Endothelial cell of umbilical vein (primary cell): ENCODE results near the gene RHCE. TPM values are rescaled to one million over a fixed set of nuclear protein-coding genes. Genes with fewer than 3 reads are reported as not detected.
"Not testable (repeated sequence)": the region's sequence is repeated elsewhere in the genome, so short reads cannot be mapped to it uniquely, and the experiment has no call there.

Source experiments
- BruUV-seq: library from RNA; stranded (reverse); fragments of 400-500 nt; replicated peaks from 2 replicates; lab custom pipeline; 2021; lab: Mats Ljungman, UMichigan
- CTCF ChIA-PET: fragments of 300-600, 350-600 bp; sonication (Branson Sonifier 250); formaldehyde crosslinking; loops from one replicate; lab custom pipeline; 2021; ENCODE audit warnings: antibody characterized with exemption, inconsistent platforms; lab: Charles Lee
- POLR2A ChIA-PET: fragments of 300-600, 350-600 bp; sonication (Branson Sonifier 250); formaldehyde crosslinking; loops from one replicate; lab custom pipeline; 2021; ENCODE audit warnings: antibody characterized with exemption, inconsistent platforms; lab: Charles Lee
- DNase-seq: peaks from one replicate; pipeline ENCODE4 v3.0.0-alpha.2; 2011; ENCODE audit warnings: low read depth, low spot score
- FAIRE-seq: peaks from 2 replicates; lab custom pipeline; 2011; peaks lifted over from hg19 to GRCh38; lab: Jason Lieb, UNC
- H2AFZ ChIP-seq: 2 replicates; pipeline ENCODE4 v1.6.0; 2012; ENCODE audit warnings: low read depth, low read length, control low read depth, inconsistent platforms
- H3K27ac ChIP-seq: 2 replicates; pipeline ENCODE4 v1.5.1; 2011; ENCODE audit warnings: low read depth, mild to moderate bottlenecking, control low read depth, low read length, moderate library complexity; ENCODE audit not compliant: insufficient read depth
- H3K27me3 ChIP-seq, 2 experiments: 2 replicates each; pipeline versions ENCODE4 v1.6.0 to v1.6.1; 2011; ENCODE audit warnings: low read length in 2 of 2, mixed read lengths in 1 of 2; ENCODE audit not compliant: control insufficient read depth in 2 of 2, insufficient read depth in 2 of 2
- H3K36me3 ChIP-seq, 2 experiments: 2 replicates in 1 of 2; 3 replicates in 1 of 2; pipeline ENCODE4 v1.5.1; 2011; ENCODE audit warnings: low read length in 2 of 2, mild to moderate bottlenecking in 1 of 2, moderate library complexity in 1 of 2; ENCODE audit not compliant: control insufficient read depth in 2 of 2, insufficient read depth in 2 of 2; ENCODE audit errors: extremely low read depth in 1 of 2
- H3K4me1 ChIP-seq: 3 replicates; pipeline ENCODE4 v1.5.1; 2011; ENCODE audit warnings: mild to moderate bottlenecking, low read length; ENCODE audit not compliant: control insufficient read depth, insufficient read depth; ENCODE audit errors: extremely low read depth
- H3K4me2 ChIP-seq: 2 replicates; pipeline ENCODE4 v1.6.1; 2011; ENCODE audit warnings: low read length, control low read depth, mixed read lengths; ENCODE audit not compliant: insufficient read depth
- H3K4me3 ChIP-seq, 3 experiments: fragments of 200-600 bp in 1 of 3; sonication (generic), shearing (Covaris generic) in 1 of 3; replicated peaks in 1 of 3; 2 replicates each; pipeline ENCODE4 v1.5.1; 2011 to 2016; ENCODE audit warnings: control low read depth in 3 of 3, low read length in 3 of 3, mild to moderate bottlenecking in 2 of 3, inconsistent platforms in 1 of 3, low read depth in 1 of 3, moderate library complexity in 1 of 3; ENCODE audit not compliant: insufficient read depth in 1 of 3
- H3K79me2 ChIP-seq: 2 replicates; pipeline ENCODE4 v1.6.0; 2012; ENCODE audit warnings: low read length, inconsistent platforms; ENCODE audit not compliant: control insufficient read depth, insufficient read depth
- H3K9ac ChIP-seq: replicated peaks from 2 replicates; pipeline ENCODE3; 2011; ENCODE audit warnings: low read length, control low read depth; ENCODE audit not compliant: insufficient read depth; ENCODE audit errors: extremely low read depth
- H3K9me1 ChIP-seq: replicated peaks from 3 replicates; pipeline ENCODE4 v1.6.0; 2011; ENCODE audit warnings: mild to moderate bottlenecking, low read length; ENCODE audit not compliant: control insufficient read depth, insufficient read depth; ENCODE audit errors: extremely low read depth
- H3K9me3 ChIP-seq: replicated peaks from 2 replicates; pipeline ENCODE4 v1.5.1; 2012; ENCODE audit warnings: low read length, inconsistent platforms; ENCODE audit not compliant: control insufficient read depth, insufficient read depth
- H4K20me1 ChIP-seq: replicated peaks from 2 replicates; pipeline ENCODE3; 2011; ENCODE audit warnings: mild to moderate bottlenecking, low read length; ENCODE audit not compliant: control insufficient read depth, insufficient read depth; ENCODE audit errors: extremely low read depth
- EZH2 ChIP-seq: IDR thresholded peaks from 2 replicates; pipeline ENCODE4 v1.6.1; 2012; ENCODE audit warnings: borderline replicate concordance, low read depth, mild to moderate bottlenecking, moderate library complexity, low read length, inconsistent platforms; ENCODE audit not compliant: severe bottlenecking
- FOS ChIP-seq: IDR thresholded peaks from 2 replicates; pipeline ENCODE4 v1.6.1; 2011; ENCODE audit warnings: mild to moderate bottlenecking, low read length, moderate library complexity, borderline replicate concordance; ENCODE audit not compliant: insufficient read depth
- GATA2 ChIP-seq: IDR thresholded peaks from 2 replicates; pipeline ENCODE4 v1.7.0; 2011; ENCODE audit warnings: low read depth, mild to moderate bottlenecking, moderate library complexity, mixed read lengths, low read length; ENCODE audit not compliant: insufficient read length, insufficient read depth
- JUN ChIP-seq: IDR thresholded peaks from 2 replicates; pipeline ENCODE4 v1.6.1; 2011; ENCODE audit warnings: borderline replicate concordance, low read depth; ENCODE audit not compliant: insufficient read length, insufficient read depth
- MYC ChIP-seq: IDR thresholded peaks from one replicate; pipeline ENCODE4 v1.6.1; 2011; ENCODE audit warnings: mild to moderate bottlenecking, low read depth, low read length
- POLR2A ChIP-seq: IDR thresholded peaks from 2 replicates; pipeline ENCODE4 v1.6.1; 2012; ENCODE audit warnings: low read depth, mild to moderate bottlenecking, control low read depth, low read length
- POLR2AphosphoS5 ChIP-seq: IDR thresholded peaks from 2 replicates; pipeline ENCODE4 v1.6.1; 2012; ENCODE audit warnings: low read depth, mild to moderate bottlenecking, control low read depth, low read length, moderate library complexity; ENCODE audit not compliant: insufficient read depth
- dilution Hi-C: fragments of 300-500 bp; cut with MboI; formaldehyde crosslinking; loops from one replicate; pipeline ENCODE4 v1.15.0; 2019; ENCODE audit warnings: low sequenced_read_pairs; ENCODE audit not compliant: extremely low pct_ligation_motif_present
- intact Hi-C: fragments of 100-400 bp; cut with micrococcal nuclease; formaldehyde crosslinking; loops from one replicate; pipeline ENCODE4 v1.10.0; 2022
- polyA plus RNA-seq, 4 experiments: library from polyadenylated mRNA; depleted of rRNA in 3 of 4; stranded (reverse) in 3 of 4; unstranded in 1 of 4; fragments of >200 nt; gene quantifications; 2 replicates each; pipeline versions ENCODE4 v1.2.1 to v1.2.3, GENCODE V29; 2011 to 2012; ENCODE audit warnings: missing spikeins in 1 of 4
- total RNA-seq: library from RNA; stranded (reverse); gene quantifications from 2 replicates; pipeline ENCODE4 v1.2.3, GENCODE V29; 2021
- TF ChIP-seq, protein P1 (sequence below): IDR thresholded peaks from 2 replicates; pipeline ENCODE4 v1.6.1; 2011; ENCODE audit not compliant: insufficient read depth, insufficient read length
- TF ChIP-seq, protein P2 (sequence below), 2 donors: IDR thresholded peaks; 1 replicate in 1 of 2; 2 replicates in 1 of 2; pipeline ENCODE4 v1.5.1; 2011; ENCODE audit warnings: low read length in 2 of 2, mild to moderate bottlenecking in 2 of 2, moderate library complexity in 2 of 2, control low read depth in 1 of 2, inconsistent platforms in 1 of 2, low read depth in 1 of 2; ENCODE audit not compliant: insufficient read depth in 1 of 2; ENCODE audit errors: extremely low read depth in 1 of 2

RHCE gene
- total and polyA plus RNA-seq, 2 donors (not counting 3 experiments of a cell fraction or from before 2014, with no cell fraction given), result 0.07 TPM; not detected in 1

DNA sequence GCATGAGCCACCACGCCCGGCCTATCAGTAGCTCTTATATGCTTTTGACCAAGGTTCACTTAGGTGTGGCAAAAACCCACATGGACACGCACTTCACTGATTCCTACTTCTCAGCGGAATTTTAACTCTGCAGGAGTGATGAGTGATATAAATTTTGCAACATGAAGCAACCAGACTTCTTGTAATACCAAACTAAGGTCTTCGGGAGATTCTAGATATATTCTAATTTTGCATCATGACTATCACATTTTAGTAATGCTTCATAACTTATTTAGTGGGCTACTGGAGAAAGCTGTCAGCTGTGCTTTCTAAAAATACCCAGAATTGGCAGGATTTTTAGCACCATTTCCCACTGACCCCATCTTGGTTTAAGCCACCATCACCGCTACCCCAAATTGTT, 27.8 kb downstream of the RHCE start:
- no peak for DNase-seq
- TF ChIP-seq, protein P1, sequence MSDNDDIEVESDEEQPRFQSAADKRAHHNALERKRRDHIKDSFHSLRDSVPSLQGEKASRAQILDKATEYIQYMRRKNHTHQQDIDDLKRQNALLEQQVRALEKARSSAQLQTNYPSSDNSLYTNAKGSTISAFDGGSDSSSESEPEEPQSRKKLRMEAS, result no peak
- TF ChIP-seq POLR2AphosphoS5 (no peak), FOS (no peak), GATA2 (no peak), POLR2A (no peak), JUN (no peak), MYC (no peak), EZH2 (no peak)
- TF ChIP-seq, protein P2, sequence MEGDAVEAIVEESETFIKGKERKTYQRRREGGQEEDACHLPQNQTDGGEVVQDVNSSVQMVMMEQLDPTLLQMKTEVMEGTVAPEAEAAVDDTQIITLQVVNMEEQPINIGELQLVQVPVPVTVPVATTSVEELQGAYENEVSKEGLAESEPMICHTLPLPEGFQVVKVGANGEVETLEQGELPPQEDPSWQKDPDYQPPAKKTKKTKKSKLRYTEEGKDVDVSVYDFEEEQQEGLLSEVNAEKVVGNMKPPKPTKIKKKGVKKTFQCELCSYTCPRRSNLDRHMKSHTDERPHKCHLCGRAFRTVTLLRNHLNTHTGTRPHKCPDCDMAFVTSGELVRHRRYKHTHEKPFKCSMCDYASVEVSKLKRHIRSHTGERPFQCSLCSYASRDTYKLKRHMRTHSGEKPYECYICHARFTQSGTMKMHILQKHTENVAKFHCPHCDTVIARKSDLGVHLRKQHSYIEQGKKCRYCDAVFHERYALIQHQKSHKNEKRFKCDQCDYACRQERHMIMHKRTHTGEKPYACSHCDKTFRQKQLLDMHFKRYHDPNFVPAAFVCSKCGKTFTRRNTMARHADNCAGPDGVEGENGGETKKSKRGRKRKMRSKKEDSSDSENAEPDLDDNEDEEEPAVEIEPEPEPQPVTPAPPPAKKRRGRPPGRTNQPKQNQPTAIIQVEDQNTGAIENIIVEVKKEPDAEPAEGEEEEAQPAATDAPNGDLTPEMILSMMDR (IDR thresholded peaks at IDR 0.05; ENCODE audit: extremely low read depth in 1 of 2, insufficient read depth in 1 of 2, low read depth in 1 of 2, low read length in 2 of 2), result no peak
- POLR2A ChIA-PET, result no interaction called here
- no peaks in the 10 kb centered on the region for H3K36me3 ChIP-seq
- no peaks in the 10 kb centered on the region for H3K79me2 ChIP-seq
- CTCF ChIA-PET, result no interaction called here
- no peak overlapping the region for H3K27ac ChIP-seq
- dilution Hi-C loops (no loop called here), intact Hi-C loops (no loop called here)
- no peak overlapping the region for H3K9ac ChIP-seq
- no TSS peak for BruUV-seq
- peaks cover 0 to 1% of the 10 kb centered on the region in 2 experiments for H3K27me3 ChIP-seq
- H3K9me3 ChIP-seq, result no peaks in the 10 kb centered on the region
- no peak overlapping the region for H3K4me3 ChIP-seq
- no peaks in the 10 kb centered on the region for H3K9me1 ChIP-seq
- no peak overlapping the region for H3K4me2 ChIP-seq
- FAIRE-seq, result no peak
- no peaks in the 10 kb centered on the region for H4K20me1 ChIP-seq
- H3K4me1 ChIP-seq, result no peaks in the 10 kb centered on the region
- H2AFZ ChIP-seq, result no peak overlapping the region

DNA sequence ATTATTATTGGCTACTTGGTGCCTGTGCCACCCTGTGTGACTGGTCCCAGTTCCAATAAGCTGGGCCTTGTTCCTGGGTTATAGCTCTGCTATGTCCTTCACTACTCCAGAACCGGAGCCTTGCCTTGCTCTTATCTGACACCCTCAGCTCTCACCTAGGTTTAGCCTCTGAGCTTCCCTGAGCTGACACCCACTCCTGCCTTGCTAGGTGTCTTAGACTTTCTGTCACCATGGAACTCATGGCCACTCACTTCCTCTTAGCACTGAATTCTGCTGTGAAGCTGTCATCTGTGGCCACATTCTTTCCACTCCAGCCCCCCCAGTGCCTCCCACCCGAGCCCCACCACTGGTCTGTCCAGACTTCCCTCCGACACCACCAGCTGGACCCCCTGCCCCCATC, 30.9 kb downstream of the RHCE start:
- H3K9me3 ChIP-seq, CTCF ChIA-PET: not testable (repeated sequence)

DNA sequence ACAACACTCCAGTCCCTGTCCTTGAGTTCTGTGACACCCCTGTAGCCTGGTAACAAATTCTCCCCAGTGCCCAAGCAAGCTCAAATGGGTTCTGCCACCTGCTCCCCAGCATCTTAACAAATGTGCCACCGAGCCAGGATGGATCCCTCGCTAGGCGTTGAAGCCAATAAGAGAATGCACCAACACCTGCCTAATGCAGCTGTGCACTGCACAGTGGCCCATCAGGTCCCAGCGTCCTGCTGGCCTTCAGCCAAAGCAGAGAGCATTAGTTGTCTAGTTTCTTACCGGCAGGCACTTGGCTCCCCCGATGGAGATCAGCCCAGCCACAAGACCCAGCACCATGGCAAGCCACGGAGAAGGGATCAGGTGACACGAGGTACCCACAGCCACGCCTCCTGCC, 31.9 kb downstream of the RHCE start:
- H3K27me3 ChIP-seq, CTCF ChIA-PET, H2AFZ ChIP-seq, H3K9me1 ChIP-seq, H3K4me1 ChIP-seq, intact Hi-C loops, POLR2A ChIA-PET, H4K20me1 ChIP-seq, BruUV-seq, H3K4me3 ChIP-seq, H3K27ac ChIP-seq, FAIRE-seq, H3K9me3 ChIP-seq, H3K4me2 ChIP-seq, dilution Hi-C loops, H3K36me3 ChIP-seq, DNase-seq, H3K9ac ChIP-seq, H3K79me2 ChIP-seq: not testable (repeated sequence)

More for the DNA sequence above, 30.9 kb downstream of the RHCE start:
- H3K4me1 ChIP-seq, DNase-seq, H3K79me2 ChIP-seq, BruUV-seq, H3K27me3 ChIP-seq, H3K4me2 ChIP-seq, H3K9me1 ChIP-seq, dilution Hi-C loops, FAIRE-seq, H4K20me1 ChIP-seq, H3K27ac ChIP-seq, POLR2A ChIA-PET, H2AFZ ChIP-seq, H3K36me3 ChIP-seq, intact Hi-C loops, H3K9ac ChIP-seq, H3K4me3 ChIP-seq: not testable (repeated sequence)
